ENCODE data around the gene EEFSEC. TPM values are rescaled to one million over a fixed set of nuclear protein-coding genes. Genes with fewer than 3 reads are reported as not detected.
A peak's percentile ranks its signal among the peaks of the same experiment; 100 is the strongest.

The EEFSEC gene
- total and polyA plus RNA-seq, 2 experiments from 2014 or later = 10.1 to 16.2 TPM

DNA sequence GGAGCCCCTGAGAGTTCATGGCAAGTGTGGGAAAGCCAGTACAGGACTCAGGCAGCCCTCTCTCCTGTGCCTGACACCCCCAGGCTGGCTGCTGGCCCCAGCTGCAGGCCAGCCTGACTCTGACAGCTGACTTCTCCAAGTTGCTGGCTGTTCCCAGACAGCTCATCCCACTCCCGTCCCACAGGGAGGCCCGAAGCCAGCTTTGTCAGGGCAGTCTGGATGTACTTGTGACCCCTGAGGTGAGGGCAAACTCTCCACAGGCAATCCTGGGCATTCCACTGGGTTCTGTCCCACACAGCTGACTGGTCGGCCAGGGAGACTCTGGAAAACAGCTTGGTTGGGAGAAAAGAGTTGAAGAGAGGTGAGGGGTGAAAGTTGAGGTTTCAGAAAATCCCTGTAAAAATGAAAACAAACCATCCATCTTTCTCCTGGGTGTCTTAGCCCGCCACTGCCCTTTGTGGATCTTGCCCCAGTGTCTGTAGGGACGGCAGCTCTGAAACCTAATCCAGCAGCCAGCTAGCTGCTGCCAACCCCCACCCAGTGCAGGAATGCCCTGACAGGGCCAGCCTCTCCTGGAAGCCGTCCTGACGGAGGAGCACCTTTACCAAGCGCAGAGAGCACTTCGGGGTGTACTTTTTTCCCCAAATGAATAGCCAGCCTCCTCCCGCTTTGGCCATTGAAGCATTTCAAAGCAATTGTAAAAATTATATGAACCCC is 225.5 kb downstream of the EEFSEC start (continued):
- TF ChIP-seq, protein P1, sequence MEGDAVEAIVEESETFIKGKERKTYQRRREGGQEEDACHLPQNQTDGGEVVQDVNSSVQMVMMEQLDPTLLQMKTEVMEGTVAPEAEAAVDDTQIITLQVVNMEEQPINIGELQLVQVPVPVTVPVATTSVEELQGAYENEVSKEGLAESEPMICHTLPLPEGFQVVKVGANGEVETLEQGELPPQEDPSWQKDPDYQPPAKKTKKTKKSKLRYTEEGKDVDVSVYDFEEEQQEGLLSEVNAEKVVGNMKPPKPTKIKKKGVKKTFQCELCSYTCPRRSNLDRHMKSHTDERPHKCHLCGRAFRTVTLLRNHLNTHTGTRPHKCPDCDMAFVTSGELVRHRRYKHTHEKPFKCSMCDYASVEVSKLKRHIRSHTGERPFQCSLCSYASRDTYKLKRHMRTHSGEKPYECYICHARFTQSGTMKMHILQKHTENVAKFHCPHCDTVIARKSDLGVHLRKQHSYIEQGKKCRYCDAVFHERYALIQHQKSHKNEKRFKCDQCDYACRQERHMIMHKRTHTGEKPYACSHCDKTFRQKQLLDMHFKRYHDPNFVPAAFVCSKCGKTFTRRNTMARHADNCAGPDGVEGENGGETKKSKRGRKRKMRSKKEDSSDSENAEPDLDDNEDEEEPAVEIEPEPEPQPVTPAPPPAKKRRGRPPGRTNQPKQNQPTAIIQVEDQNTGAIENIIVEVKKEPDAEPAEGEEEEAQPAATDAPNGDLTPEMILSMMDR (conservative IDR thresholded peaks at IDR 0.05; ENCODE audit: low read depth in 2 of 2) = no peak
- no peak for TF ChIP-seq ZNF114 (CRISPR knock-in tag; IDR thresholded peaks at IDR 0.05)
- TF ChIP-seq ZNF331 (CRISPR knock-in tag; IDR thresholded peaks at IDR 0.05; ENCODE audit: low read depth) = no peak
- no peak for TF ChIP-seq CREB1 (CRISPR knock-in tag; IDR thresholded peaks at IDR 0.05; ENCODE audit: low read depth)
- TF ChIP-seq JUNB (IDR thresholded peaks at IDR 0.05; ENCODE audit: unreplicated experiment) = no peak
- no peak for TF ChIP-seq EZH2 (IDR thresholded peaks at IDR 0.05; ENCODE audit: low read depth, unreplicated experiment)
- TF ChIP-seq, protein P2, sequence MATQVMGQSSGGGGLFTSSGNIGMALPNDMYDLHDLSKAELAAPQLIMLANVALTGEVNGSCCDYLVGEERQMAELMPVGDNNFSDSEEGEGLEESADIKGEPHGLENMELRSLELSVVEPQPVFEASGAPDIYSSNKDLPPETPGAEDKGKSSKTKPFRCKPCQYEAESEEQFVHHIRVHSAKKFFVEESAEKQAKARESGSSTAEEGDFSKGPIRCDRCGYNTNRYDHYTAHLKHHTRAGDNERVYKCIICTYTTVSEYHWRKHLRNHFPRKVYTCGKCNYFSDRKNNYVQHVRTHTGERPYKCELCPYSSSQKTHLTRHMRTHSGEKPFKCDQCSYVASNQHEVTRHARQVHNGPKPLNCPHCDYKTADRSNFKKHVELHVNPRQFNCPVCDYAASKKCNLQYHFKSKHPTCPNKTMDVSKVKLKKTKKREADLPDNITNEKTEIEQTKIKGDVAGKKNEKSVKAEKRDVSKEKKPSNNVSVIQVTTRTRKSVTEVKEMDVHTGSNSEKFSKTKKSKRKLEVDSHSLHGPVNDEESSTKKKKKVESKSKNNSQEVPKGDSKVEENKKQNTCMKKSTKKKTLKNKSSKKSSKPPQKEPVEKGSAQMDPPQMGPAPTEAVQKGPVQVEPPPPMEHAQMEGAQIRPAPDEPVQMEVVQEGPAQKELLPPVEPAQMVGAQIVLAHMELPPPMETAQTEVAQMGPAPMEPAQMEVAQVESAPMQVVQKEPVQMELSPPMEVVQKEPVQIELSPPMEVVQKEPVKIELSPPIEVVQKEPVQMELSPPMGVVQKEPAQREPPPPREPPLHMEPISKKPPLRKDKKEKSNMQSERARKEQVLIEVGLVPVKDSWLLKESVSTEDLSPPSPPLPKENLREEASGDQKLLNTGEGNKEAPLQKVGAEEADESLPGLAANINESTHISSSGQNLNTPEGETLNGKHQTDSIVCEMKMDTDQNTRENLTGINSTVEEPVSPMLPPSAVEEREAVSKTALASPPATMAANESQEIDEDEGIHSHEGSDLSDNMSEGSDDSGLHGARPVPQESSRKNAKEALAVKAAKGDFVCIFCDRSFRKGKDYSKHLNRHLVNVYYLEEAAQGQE (IDR thresholded peaks at IDR 0.05; ENCODE audit: unreplicated experiment) = no peak

DNA sequence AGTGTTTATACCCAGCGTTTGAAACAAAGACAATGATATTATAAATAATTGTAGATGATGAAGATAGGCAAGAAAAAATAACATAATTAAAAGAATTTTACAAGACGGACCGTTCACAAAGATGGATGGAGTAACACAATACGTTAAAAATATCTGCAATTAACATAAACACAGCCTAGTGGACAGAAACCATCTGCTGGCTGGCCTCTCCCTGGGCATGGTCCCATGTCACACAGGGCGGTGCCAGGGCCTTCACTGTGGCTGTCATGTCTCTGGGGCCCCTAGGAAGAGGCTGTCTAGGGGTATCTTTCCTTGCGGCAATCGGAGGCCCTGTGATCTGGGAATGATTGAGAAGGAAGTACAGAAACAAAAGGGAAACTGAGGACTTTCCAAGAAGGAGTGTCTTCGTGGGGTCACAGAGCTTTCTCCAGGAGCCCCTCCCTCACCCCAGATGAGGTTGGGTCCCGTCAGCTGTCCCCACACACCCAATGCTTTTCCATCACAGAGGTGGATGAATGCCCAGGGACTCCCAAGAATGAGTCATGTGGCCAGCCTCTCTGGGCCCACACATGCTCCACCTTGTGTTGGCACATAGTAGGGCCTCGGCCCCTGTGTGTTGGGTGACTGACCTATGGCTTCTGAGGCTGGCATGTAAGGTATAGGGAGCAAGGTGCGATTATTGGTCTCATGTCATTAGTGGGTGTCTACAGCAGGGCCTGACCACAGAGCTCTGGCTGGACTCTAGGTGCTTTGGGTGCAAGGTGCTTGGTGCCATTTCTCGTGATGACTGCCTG is 226.3 kb downstream of the EEFSEC start:
- H3K79me2 ChIP-seq (replicated peaks; ENCODE audit: insufficient read depth) = no peaks in the 10 kb centered on the region
- H3K27me3 ChIP-seq (ENCODE audit: insufficient read depth) = no peaks in the 10 kb centered on the region
- no peak overlapping the region for H3K4me2 ChIP-seq
- no peaks in the 10 kb centered on the region for H3F3A ChIP-seq (replicated peaks; ENCODE audit: low read depth)
- no peak for DNase-seq (ENCODE audit: low spot score)
- no peaks in the 10 kb centered on the region for H3K36me3 ChIP-seq (ENCODE audit: insufficient read depth)
- no peaks in the 10 kb centered on the region for H3K4me1 ChIP-seq (ENCODE audit: insufficient read depth)
- no peak overlapping the region for H3K4me3 ChIP-seq
- H3K4me3 Mint-ChIP-seq = no peak overlapping the region
- no peak overlapping the region for H3K27ac Mint-ChIP-seq
- no peaks in the 10 kb centered on the region for H3K9me3 Mint-ChIP-seq
- H3K27ac ChIP-seq (ENCODE audit: low read depth) = no peak overlapping the region
- peaks cover 9% of the 10 kb centered on the region for H3K27me3 Mint-ChIP-seq (ENCODE audit: insufficient read depth, low read depth, poor library complexity)
- H3K4me1 Mint-ChIP-seq = peaks cover 5% of the 10 kb centered on the region; the same call in 1 of the 3 replicates
- no peaks in the 10 kb centered on the region for H3K36me3 Mint-ChIP-seq (ENCODE audit: low read depth)
- ATAC-seq = no peak
- H2AFZ ChIP-seq = no peak overlapping the region
- H3K9me2 ChIP-seq (ENCODE audit: insufficient read depth) = no peaks in the 10 kb centered on the region
- TF ChIP-seq, protein P1 (conservative IDR thresholded peaks at IDR 0.05; ENCODE audit: low read depth in 2 of 2) = 0 out of 4 replicates have a peak, but pooled peaks have one; percentile 10 to 11
- TF ChIP-seq JUNB (IDR thresholded peaks at IDR 0.05; ENCODE audit: unreplicated experiment) (no peak), ZNF114 (CRISPR knock-in tag; IDR thresholded peaks at IDR 0.05) (no peak), EZH2 (IDR thresholded peaks at IDR 0.05; ENCODE audit: low read depth, unreplicated experiment) (no peak)
- peaks cover 7% of the 10 kb centered on the region for H4K20me1 ChIP-seq (replicated peaks; ENCODE audit: insufficient read depth)
